OCI-LY7 (cell line): ENCODE measurements around the gene TLDC2.

Experiments used
- CTCF ChIP-seq: fragments of 200-600 bp; sonication (generic); conservative IDR thresholded peaks from 2 replicates; pipeline ENCODE4 v1.5.1; 2014; ENCODE audit warnings: mild to moderate bottlenecking, antibody characterized with exemption, low read length, moderate library complexity, mixed read lengths
- EZH2phosphoT487 ChIP-seq: fragments of 200-600 bp; sonication (generic); IDR thresholded peaks from 2 replicates; pipeline ENCODE4 v1.6.1; 2018; ENCODE audit warnings: low read depth, borderline replicate concordance, mild to moderate bottlenecking, mixed run types, antibody characterized with exemption, low read length, moderate library complexity, mixed read lengths

- TF ChIP-seq CTCF (no peak), EZH2phosphoT487 (no peak)
These were observed 9.8 kb upstream of the TLDC2 start for GRCh38 chr20:36866164-36866563.
